K562 (cell line): Measurements from ENCODE around the gene SORL1-AS1.

Source experiments
- ATAC-seq: fragments of 200-7000 bp; cut with Tn5 transposase; 3 replicates; pipeline ENCODE4 v1.9.1; 2020; ENCODE audit warnings: moderate library complexity
- BruUV-seq: library from RNA; stranded (reverse); fragments of 400-500 nt; replicated peaks from 2 replicates; lab custom pipeline; 2021; lab: Mats Ljungman, UMichigan
- CTCF ChIA-PET: fragments of 300-600 bp; formaldehyde crosslinking; extraction: SDS; loops from one replicate; lab custom pipeline; 2021; ENCODE audit warnings: low intra/inter-chr PET ratio; lab: Yijun Ruan, JAX
- POLR2A ChIA-PET: fragments of 300-600, 350-650 bp; sonication (Branson Sonifier 250); formaldehyde crosslinking; extraction: SDS; loops from one replicate; lab custom pipeline; 2021; ENCODE audit warnings: antibody characterized with exemption, inconsistent platforms; lab: Yijun Ruan, JAX
- DNase-seq, 4 experiments: peaks; one replicate each; pipeline versions ENCODE4 v3.0.0 to v3.0.0-alpha.2; 2011 to 2018; ENCODE audit warnings: low spot score in 3 of 4, mixed read lengths in 3 of 4; ENCODE audit errors: extremely low read depth in 1 of 4
- FAIRE-seq: peaks from 2 replicates; lab custom pipeline; 2011; peaks lifted over from hg19 to GRCh38; lab: Jason Lieb, UNC
- H2AFZ ChIP-seq: 2 replicates; pipeline ENCODE4 v1.6.0; 2011; ENCODE audit warnings: low read depth, low read length, control low read depth, inconsistent platforms
- H3K27ac ChIP-seq: fragments of 200-600 bp; 3 replicates; pipeline ENCODE4 v1.8.0; 2011; ENCODE audit warnings: low read depth, mild to moderate bottlenecking, control low read depth, inconsistent platforms, low read length, moderate library complexity, mixed read lengths; ENCODE audit errors: extremely low read depth
- H3K27me3 ChIP-seq, 2 experiments: fragments of 300-600 bp in 1 of 2; 2 replicates in 1 of 2; 3 replicates in 1 of 2; pipeline versions ENCODE4 v1.6.0 to v1.8.0; 2011; ENCODE audit warnings: inconsistent platforms in 2 of 2, low read length in 2 of 2, mild to moderate bottlenecking in 1 of 2, mixed read lengths in 1 of 2, moderate library complexity in 1 of 2; ENCODE audit not compliant: control insufficient read depth in 2 of 2, insufficient read depth in 2 of 2
- H3K36me3 ChIP-seq: fragments of 300-600 bp; 3 replicates; pipeline ENCODE4 v1.8.0; 2011; ENCODE audit warnings: mild to moderate bottlenecking, low read length, inconsistent platforms; ENCODE audit not compliant: control insufficient read depth, insufficient read depth
- H3K4me1 ChIP-seq, 2 experiments: fragments of 200-600 bp in 1 of 2; replicated peaks in 1 of 2; 2 replicates in 1 of 2; 3 replicates in 1 of 2; pipeline versions ENCODE4 v1.5.1 to v1.8.0; 2011; ENCODE audit warnings: inconsistent platforms in 2 of 2, low read length in 2 of 2, mild to moderate bottlenecking in 1 of 2, mixed read lengths in 1 of 2, moderate library complexity in 1 of 2; ENCODE audit not compliant: control insufficient read depth in 2 of 2, insufficient read depth in 2 of 2
- H3K4me2 ChIP-seq: 2 replicates; pipeline ENCODE4 v1.6.1; 2011; ENCODE audit warnings: low read length, control low read depth, inconsistent platforms, mixed read lengths; ENCODE audit not compliant: insufficient read depth
- H3K4me3 ChIP-seq: fragments of 200-600 bp; sonication (generic), shearing (Covaris generic); 2 replicates; pipeline ENCODE4 v1.5.1; 2016; ENCODE audit warnings: control low read depth, inconsistent platforms
- H3K79me2 ChIP-seq: fragments of 200-600 bp; 3 replicates; pipeline ENCODE4 v1.8.0; 2011; ENCODE audit warnings: low read length, inconsistent platforms; ENCODE audit not compliant: control insufficient read depth, insufficient read depth
- H3K9ac ChIP-seq, 2 experiments: 2 replicates each; pipeline versions ENCODE4 v1.6.0 to v1.6.1; 2011; ENCODE audit warnings: low read depth in 2 of 2, low read length in 2 of 2, control low read depth in 1 of 2, inconsistent platforms in 1 of 2, mild to moderate bottlenecking in 1 of 2, mixed read lengths in 1 of 2; ENCODE audit not compliant: insufficient read depth in 1 of 2
- H3K9me1 ChIP-seq: one replicate; pipeline ENCODE4 v1.6.0; 2011; ENCODE audit warnings: inconsistent platforms, mild to moderate bottlenecking, low read length, moderate library complexity; ENCODE audit not compliant: control insufficient read depth, insufficient read depth
- H3K9me3 ChIP-seq: replicated peaks from 2 replicates; pipeline ENCODE4 v1.5.1; 2011; ENCODE audit warnings: low read depth, low read length, inconsistent platforms; ENCODE audit not compliant: control insufficient read depth, insufficient read depth
- H4K20me1 ChIP-seq: replicated peaks from 2 replicates; pipeline ENCODE4 v1.6.1; 2011; ENCODE audit warnings: low read length, inconsistent platforms, mixed read lengths; ENCODE audit not compliant: control insufficient read depth, insufficient read depth
- ELK3 ChIP-seq: fragments of 450-650 bp; formaldehyde crosslinking; IDR thresholded peaks from 2 replicates; pipeline ENCODE4 v1.4.0; 2020; ENCODE audit warnings: mild to moderate bottlenecking
- ESRRB ChIP-seq: fragments of 250-450 bp; sonication (Bioruptor Pico); IDR thresholded peaks from 2 replicates; pipeline ENCODE4 v1.5.0; 2020; ENCODE audit warnings: mild to moderate bottlenecking, moderate library complexity, borderline replicate concordance
- GATAD2B ChIP-seq: fragments of 450-650 bp; IDR thresholded peaks from 2 replicates; pipeline ENCODE4 v1.6.1; 2017; ENCODE audit warnings: mild to moderate bottlenecking, borderline replicate concordance
- HEY1 ChIP-seq: fragments of 250-450 bp; sonication (Bioruptor Pico); IDR thresholded peaks from 2 replicates; pipeline ENCODE4 v1.5.0; 2020; ENCODE audit warnings: mild to moderate bottlenecking, moderate library complexity, borderline replicate concordance
- KDM2B ChIP-seq: fragments of 250-450 bp; sonication (Bioruptor Pico); IDR thresholded peaks from 2 replicates; pipeline ENCODE4 v1.8.0; 2021; ENCODE audit warnings: mild to moderate bottlenecking, moderate library complexity
- KDM4B ChIP-seq, 2 experiments: fragments of 450-650 bp in 1 of 2; sonication (generic) in 1 of 2; IDR thresholded peaks; 2 replicates each; pipeline ENCODE4 v1.6.1; 2016 to 2017; ENCODE audit warnings: borderline replicate concordance in 2 of 2, antibody characterized with exemption in 1 of 2, low read depth in 1 of 2, mild to moderate bottlenecking in 1 of 2
- LCOR ChIP-seq: sonication (generic); formaldehyde crosslinking; IDR thresholded peaks from 2 replicates; pipeline ENCODE4 v1.8.0; 2022; ENCODE audit warnings: mild to moderate bottlenecking, missing genetic modification reagents
- MCM3 ChIP-seq: fragments of 450-650 bp; IDR thresholded peaks from 2 replicates; pipeline ENCODE4 v1.6.1; 2016
- NR3C1 ChIP-seq: sonication (generic); formaldehyde crosslinking; IDR thresholded peaks from 2 replicates; pipeline ENCODE4 v1.8.1; 2022; ENCODE audit warnings: missing genetic modification reagents
- RBBP5 ChIP-seq: fragments of 200-600 bp; sonication (generic); IDR thresholded peaks from 2 replicates; pipeline ENCODE4 v1.6.1; 2012; ENCODE audit warnings: borderline replicate concordance, mild to moderate bottlenecking, low read length, control low read depth, inconsistent platforms; ENCODE audit not compliant: insufficient read depth, poor library complexity, severe bottlenecking
- SRF ChIP-seq, 2 experiments: fragments of 250-450, 450-650 bp in 1 of 2; sonication (Bioruptor Pico) in 1 of 2; sonication (generic) in 1 of 2; formaldehyde crosslinking; IDR thresholded peaks; 2 replicates each; pipeline versions ENCODE4 v1.5.0 to v1.5.1; 2020 to 2022; ENCODE audit warnings: mild to moderate bottlenecking in 1 of 2, missing genetic modification reagents in 1 of 2
- ZKSCAN8 ChIP-seq: fragments of 200-800 bp; sonication (Bioruptor generic); IDR thresholded peaks from 2 replicates; pipeline ENCODE4 v1.6.1; 2016; ENCODE audit warnings: missing genetic modification characterization, missing compliant biosample characterization
- ZNF212 ChIP-seq: fragments of 450-650 bp; formaldehyde crosslinking; IDR thresholded peaks from 2 replicates; pipeline ENCODE4 v1.4.0; 2020; ENCODE audit warnings: mild to moderate bottlenecking
- ZNF609 ChIP-seq: sonication (generic); formaldehyde crosslinking; IDR thresholded peaks from 2 replicates; pipeline ENCODE4 v1.8.1; 2023; ENCODE audit warnings: missing genetic modification reagents, mild to moderate bottlenecking, borderline replicate concordance
- ZNF785 ChIP-seq: fragments of 250-450 bp; sonication (Bioruptor Pico); IDR thresholded peaks from 2 replicates; pipeline ENCODE4 v1.4.0; 2020; ENCODE audit warnings: mild to moderate bottlenecking
- WGBS: fragments of 100-300 bp; shearing (Covaris generic); methylation state at CpG from one replicate; pipeline ENCODE4 v1.1.6; 2016; ENCODE audit warnings: low coverage, mixed read lengths; ENCODE audit not compliant: insufficient coverage; ENCODE audit errors: missing lambda C conversion rate; 5-methylcytosine and 5-hydroxymethylcytosine counted together
- in situ Hi-C: fragments of 300-500 bp; cut with MboI; formaldehyde crosslinking; loops from 4 replicates; pipeline ENCODE4 v1.15.0; 2018; ENCODE audit warnings: inconsistent platforms, mixed read lengths
- intact Hi-C: fragments of 100-400 bp; cut with micrococcal nuclease; formaldehyde crosslinking; loops from 2 replicates; pipeline ENCODE4 v1.14.2; 2022

The SORL1-AS1 gene

GRCh38 chr11:121449626-121450025 lies 3.1 kb downstream of the SORL1-AS1 start:
- no peak overlapping the region for H2AFZ ChIP-seq
- no peaks in the 10 kb centered on the region for H3K79me2 ChIP-seq
- no peak overlapping the region for H3K4me3 ChIP-seq
- no peak overlapping the region for H3K4me2 ChIP-seq
- no peak overlapping the region for H3K27ac ChIP-seq
- H3K27me3 ChIP-seq = peaks cover 12 to 32% of the 10 kb centered on the region in 2 experiments; a peak in 4 of 5 replicates
- TF ChIP-seq ESRRB (CRISPR knock-in tag) (no peak), HEY1 (no peak), RBBP5 (no peak), ZKSCAN8 (CRISPR knock-in tag) (no peak), SRF (CRISPR knock-in tag; IDR thresholded peaks at IDR 0.05) (no peak), NR3C1 (CRISPR knock-in tag) (no peak), ZNF212 (CRISPR knock-in tag) (no peak), ELK3 (CRISPR knock-in tag) (no peak), GATAD2B (no peak), KDM2B (CRISPR knock-in tag) (no peak), LCOR (CRISPR knock-in tag) (no peak), KDM4B (IDR thresholded peaks at IDR 0.05; ENCODE audit: borderline replicate concordance in 2 of 2, low read depth in 1 of 2) (no peak), ZNF609 (CRISPR knock-in tag) (no peak), ZNF785 (CRISPR knock-in tag) (no peak), MCM3 (no peak)
- ATAC-seq (no peak), DNase-seq (no peak), FAIRE-seq (no peak)
- no peaks in the 10 kb centered on the region for H3K9me1 ChIP-seq
- no peak overlapping the region for H3K9ac ChIP-seq
- ChIA-PET CTCF (no interaction called here), POLR2A (interaction anchor here (0.6 kb wide), 1 partner anchor 319 kb away, joined by 3 read pairs; no protein-coding TSS in a partner anchor)
- H3K9me3 ChIP-seq = no peaks in the 10 kb centered on the region
- intact Hi-C loops = loop anchor here (10.0 kb wide), 1 partner anchor 145 kb away; no protein-coding TSS in a partner anchor
- H3K36me3 ChIP-seq = no peaks in the 10 kb centered on the region
- in situ Hi-C loops = no loop called here
- peaks cover 0 to 9% of the 10 kb centered on the region in 2 experiments; a peak in 2 of 5 replicates for H3K4me1 ChIP-seq
- WGBS = 0% methylated on average over 2 of the region's 2 CpGs
- BruUV-seq = no TSS peak
- H4K20me1 ChIP-seq = no peaks in the 10 kb centered on the region
